Globus pallidus (tissue), 1 donor: Measurements from ENCODE around the gene KRT27.

Experiments
- DNase-seq: peaks from one replicate; pipeline ENCODE4 v3.0.0-alpha.2; 2015; ENCODE audit warnings: low spot score

KRT27 gene

DNA sequence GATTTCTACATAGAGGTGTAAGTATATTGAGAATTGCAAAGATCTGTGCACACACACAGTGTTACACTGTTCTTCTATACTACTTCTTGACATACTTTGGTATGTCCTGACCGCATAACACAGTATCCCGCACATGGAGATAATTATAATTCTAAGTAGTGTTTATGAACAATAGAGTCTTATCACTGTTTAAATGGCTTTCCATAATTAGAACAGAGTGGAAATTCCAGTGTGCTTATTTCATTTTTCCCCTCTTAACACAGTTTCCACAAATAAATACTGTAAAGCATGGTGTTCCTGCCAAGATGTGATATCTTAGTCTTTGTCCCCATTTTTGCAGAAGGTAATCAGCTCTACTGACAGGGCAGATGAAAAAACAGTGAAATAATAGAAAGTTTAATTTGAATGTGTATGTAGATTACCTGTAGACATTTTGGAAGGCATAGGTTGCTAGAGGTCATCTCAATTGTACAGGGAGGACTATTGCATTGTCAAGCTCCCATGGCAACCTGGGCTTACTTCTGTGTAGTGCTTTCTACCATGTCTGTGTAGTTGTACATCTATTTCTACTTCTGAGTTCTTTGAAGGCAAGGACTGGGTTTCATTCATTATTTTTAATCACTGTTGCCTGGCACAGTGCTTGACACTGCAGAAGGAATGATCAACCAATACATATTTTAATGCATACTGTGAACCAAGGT is 27.5 kb upstream of the KRT27 start:
- no peak for DNase-seq

DNA sequence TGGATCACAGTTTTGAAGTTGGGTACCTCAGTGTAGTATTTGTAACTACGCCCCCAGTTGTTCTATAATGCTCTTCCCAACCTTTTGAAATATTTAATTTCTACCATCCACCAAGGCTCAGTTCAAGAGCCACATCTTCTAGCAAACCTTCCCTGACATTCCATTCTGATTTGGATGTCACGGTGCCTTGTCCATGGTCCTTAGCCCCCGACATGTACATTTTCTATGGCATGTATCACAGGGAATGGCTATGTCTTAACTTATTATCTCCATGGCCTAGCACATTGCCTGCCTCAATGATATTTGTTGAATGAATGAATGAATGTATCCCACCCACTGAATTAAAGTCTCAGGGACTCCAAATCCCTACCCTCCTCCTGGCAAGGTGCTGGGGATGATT is 23.8 kb upstream of the KRT27 start:
- no peak for DNase-seq

DNA sequence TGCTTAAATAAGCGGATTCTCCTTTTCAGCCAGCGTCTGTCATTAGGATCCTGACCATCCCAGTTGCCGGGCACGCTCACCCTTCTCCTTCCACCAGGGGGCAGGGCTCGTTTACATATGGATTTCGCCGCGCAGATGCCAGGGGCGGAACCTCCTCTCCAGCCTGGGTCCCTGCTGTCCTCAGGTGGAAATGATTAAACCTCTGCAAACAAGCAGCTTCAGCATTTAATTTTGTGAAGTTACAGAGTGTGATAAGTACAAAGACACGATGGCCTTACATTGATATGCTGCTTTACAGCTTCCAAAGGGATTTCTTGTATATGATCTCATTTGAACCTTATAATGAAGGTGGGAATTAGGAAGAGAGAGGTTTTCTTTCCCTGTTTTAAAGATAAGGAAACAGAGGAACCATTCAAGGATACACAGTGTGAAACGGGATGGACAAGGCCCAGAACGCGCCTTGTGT is 21.3 kb upstream of the KRT27 start:
- peak; percentile 28 for DNase-seq

GRCh38 chr17:40801157-40801556 is 18.8 kb upstream of the KRT27 start:
- no peak for DNase-seq

GRCh38 chr17:40800381-40800780 is 18.0 kb upstream of the KRT27 start:
- no peak for DNase-seq

DNA sequence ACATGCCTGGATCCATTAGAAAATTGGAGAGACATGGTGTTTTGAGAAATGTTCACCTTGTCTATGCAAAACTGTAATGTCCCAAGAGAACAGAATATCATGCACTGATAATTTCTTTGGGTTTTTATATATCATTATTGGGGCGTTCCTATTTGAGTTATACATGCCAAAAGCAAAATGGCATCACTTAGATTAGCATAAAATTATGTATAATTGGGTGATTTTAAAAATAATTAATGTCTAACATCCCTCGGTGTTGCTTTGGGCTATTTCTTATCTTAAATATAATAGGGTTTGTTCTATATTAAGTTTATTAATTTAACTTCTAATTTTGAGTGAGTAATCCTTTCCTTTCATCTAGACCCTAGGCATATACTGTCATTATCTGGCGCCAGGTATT is 17.5 kb upstream of the KRT27 start, which contains the start of gene KRT28:
KRT28 (minus strand) TSS at position 101 of the 400 bp plus-strand sequence; CDS start at position 35, 66 bp downstream.
- no peak for DNase-seq

GRCh38 chr17:40796846-40797245 is 14.5 kb upstream of the KRT27 start:
- DNase-seq = no peak

DNA sequence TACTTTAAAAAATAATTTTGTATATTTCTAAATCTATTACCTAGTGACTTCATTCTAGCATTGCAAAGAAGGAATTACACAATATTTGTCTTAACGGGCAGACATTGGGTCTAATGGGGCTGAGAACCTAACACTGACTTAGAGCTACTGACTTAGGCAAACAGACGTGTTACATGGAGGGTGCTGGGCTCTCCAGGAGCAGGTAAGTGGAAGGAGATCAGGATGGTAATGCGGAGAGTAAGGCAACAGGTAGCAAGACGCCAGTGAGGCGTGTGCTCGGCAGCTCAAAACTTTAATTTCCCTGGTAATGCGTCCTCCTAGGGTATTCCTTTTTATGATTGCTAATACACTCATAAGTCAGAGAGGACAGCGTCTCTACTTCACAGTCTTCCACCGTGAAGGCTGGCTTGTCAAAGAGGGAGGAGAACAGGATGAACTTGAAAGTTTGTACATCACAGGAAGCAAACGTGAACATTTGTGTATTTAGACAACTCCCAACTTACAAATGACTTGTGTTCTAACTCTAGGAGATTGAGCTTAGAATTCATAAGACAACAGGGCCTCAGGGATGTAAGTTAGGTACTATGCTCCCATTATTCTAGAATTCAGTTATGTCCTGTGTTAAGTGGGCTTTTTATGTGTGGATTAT is 12.8 kb upstream of the KRT27 start:
- DNase-seq = no peak

DNA sequence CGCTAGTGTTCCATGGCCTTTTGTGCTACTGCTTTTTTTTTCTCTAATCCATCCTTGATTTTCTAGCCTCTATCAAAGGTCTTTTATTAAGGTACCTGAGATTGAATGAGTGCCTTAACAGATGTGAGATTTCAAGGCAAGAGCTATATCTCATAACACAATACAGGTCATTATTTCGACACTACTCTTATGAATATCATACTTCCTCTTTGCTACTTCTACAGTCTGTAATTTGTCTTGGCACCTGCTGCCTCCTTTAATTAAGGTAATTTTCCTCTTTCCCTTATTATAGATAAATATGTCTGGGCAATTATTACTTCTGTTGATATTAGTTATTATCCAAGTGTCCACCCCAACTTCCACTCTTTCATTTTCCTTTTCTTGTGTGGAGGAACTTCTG is 12.1 kb upstream of the KRT27 start:
- DNase-seq = no peak

DNA sequence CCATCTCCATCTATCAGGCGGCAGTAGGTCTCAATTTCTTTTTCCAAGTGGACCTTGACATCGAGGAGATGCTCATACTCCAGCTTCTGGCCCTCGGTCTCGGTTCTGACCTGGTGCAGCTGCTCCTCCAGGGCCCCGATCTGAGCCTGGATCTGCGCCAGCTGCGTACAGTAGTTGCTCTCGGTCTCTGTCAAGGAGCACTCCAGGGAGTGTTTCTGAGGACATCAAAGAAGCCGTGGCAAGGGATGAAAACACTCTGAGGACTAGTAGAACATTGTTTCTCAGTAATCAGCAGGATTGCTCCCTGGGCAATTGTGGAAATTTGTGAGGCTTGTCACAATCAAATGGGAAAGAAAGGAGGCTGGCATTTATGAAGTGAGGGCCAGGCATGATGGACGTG is 11.5 kb upstream of the KRT27 start:
- no peak for DNase-seq

DNA sequence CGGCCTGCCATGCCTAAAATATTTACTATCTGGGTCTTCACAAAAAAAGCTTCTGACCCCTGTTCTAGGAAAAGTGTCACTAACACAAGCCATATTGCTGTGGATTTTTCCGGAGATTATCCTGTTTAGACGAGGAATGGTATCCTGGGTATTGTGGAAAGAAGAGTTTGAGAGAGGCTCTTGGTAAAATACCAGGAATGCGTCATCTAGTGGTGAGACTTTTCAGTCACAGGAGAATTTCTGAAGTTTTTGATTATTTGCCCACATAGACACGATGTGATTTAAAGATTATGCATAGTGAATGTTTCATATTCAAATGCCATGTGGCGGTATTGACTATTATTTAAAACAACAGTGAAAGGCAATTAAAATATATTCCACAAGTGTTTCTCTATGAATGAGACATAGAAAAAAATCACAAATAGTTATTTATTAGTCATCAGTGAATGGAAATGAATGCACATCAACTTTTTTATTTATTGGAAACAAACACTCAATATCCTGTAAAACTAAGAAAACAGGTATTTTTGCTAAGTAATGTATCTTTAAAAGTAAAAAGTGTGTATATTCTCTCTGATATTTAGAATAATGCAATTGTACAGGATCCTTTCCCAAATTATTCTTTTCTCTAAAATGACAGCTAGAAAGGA is 9.6 kb upstream of the KRT27 start:
- no peak for DNase-seq

DNA sequence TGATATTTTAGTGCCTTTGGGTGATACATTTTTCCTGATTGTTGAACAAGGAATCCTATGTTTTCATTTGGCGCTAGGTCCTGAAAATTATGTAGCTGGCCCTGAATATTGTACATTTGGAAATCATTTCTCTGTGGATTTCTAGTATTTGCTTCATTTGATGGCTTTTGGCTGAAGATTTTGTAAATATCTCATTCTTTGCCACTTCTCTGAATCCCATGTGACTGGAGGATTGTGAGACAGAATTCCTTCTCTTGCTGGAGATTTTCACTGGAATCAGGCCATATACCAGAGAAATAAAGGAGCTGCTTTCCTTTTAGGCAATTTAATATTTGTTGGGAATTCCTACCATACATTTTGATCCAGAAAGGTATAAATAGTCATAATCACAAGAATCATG is 8.8 kb upstream of the KRT27 start:
- DNase-seq = no peak

GRCh38 chr17:40779181-40779909 is 3.0 kb downstream of the KRT27 start:
- no peak for DNase-seq

DNA sequence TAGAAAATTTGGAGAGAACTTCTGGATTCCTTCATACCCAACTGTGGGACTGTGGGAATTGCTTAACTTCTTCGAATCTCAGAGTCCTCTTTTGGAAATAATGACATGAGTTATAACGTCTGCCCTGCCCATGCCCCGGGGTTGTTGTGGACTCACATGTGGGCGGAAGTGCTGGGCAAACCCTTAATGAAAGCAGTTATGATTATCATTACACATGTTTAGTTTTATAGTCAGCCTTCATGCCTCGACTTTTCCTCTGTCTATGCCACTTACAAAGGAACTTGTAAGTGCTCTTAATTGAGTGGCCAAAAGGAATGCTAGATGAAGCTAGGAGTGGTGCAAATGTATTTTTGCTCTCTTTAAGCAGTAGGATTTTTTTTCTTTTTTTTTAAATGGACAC is 3.9 kb downstream of the KRT27 start:
- DNase-seq = no peak

GRCh38 chr17:40777971-40778370 is 4.4 kb downstream of the KRT27 start:
- no peak for DNase-seq

DNA sequence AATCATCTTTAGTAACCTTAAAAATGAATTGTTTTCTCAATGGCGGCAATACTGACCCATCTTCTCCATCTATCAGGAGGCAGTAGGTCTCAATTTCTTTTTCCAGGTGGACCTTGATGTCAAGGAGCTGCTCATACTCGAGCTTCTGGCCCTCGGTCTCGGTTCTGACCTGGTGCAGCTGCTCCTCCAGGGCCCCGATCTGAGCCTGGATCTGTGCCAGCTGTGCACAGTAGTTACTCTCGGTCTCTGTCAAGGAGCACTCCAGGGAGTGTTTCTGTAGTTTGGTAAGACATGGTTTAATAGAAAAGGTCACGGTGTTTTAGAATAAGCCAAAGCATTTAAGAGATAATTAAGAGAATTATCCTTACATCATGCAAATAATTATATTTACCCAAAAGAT is 4.9 kb downstream of the KRT27 start:
- no peak for DNase-seq

DNA sequence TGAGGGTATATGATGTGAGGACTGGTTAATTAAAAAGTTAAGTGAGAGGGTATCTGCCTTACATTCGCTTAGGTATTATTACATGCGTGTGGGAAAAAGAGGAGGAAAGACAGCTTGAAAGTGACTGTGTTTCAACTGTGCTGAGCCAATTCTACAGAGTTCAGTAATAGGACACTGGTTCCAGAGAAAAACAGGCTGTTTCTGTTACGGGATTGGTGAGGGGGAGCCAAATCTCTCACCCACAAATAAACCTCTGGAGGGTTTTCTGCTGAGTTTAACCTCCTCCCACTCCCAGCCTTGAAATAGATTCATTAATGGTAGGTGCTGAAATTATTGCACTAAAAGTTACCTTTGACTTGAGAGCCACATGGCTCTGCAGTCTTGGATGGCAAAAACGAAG is 6.4 kb downstream of the KRT27 start:
- no peak for DNase-seq

- no peak for DNase-seq
Observed at GRCh38 chr17:40772101-40772500, 10.2 kb downstream of the KRT27 start, which contains the start of gene KRT26. Gene KRT26 (minus strand): TSS chr17:40772201. CDS start chr17:40772113, 88 bp downstream.

GRCh38 chr17:40765657-40766056 is 16.7 kb downstream of the KRT27 start:
- no peak for DNase-seq

DNA sequence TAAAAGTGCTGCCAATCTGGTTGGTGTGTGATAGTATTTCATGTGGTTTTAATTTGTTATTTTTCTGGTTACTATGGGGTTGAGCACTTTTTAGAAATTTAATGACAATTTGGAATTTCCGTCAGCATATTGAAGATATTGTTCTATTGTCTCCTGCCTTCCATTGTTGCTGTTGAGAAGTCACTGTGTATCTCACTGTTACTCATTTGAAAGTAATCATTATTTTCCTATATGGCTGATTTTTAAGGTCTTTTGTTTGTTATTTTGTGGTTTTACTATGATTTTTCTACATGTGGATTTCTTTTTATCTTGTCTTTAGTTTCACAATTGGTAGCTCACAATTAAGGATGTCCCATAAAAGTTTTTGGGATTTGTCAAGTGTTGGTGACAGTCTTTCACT is 18.6 kb downstream of the KRT27 start:
- no peak for DNase-seq

DNA sequence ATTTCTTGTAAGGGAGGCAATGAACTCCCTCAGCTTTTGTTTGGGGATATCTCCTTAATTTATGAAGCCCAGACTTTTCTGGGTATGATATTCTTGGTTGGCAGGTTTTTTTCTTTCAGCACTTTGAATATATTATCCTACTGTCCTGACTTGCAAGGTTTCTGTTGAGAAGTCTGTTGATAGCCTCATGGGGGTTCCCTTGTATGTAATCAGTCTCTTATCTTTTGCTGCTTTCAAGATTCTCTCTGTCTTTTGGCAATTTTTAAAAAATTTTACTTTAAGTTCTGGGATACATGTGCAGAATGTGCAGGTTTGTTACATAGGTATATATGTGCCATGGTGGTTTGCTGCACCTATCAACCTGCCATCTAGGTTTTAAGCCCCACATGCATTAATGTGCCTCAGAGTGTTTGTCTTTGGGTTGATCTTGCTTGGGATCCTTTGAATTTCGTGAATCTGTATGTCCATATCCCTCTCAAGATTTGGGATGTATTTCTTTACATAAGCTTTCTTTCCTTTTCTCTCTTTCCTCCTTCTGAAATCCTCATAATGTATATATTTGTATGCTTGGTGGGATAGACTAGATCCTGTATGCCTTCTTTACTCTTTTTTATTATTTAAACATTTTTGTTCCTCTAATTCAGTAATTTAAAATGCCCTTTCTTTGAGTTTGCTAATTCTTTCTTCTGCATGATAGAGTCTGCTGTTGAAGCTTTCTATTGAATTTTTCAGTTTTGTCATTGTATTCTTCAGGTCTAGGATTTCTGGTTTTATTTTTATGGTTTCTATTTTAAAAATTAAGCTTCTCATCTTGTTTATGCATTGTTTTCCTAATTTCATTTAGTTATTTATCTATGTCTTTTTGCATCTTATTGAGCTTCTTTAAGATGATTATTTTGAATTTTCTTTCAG is 22.0 kb downstream of the KRT27 start:
- no peak for DNase-seq
